ENCODE data around the gene RPL3.
"Not testable (repeated sequence)": the region's sequence is repeated elsewhere in the genome, so short reads cannot be mapped to it uniquely, and the experiment has no call there.

RPL3 gene

GRCh38 chr22:39319284-39320022, at the start of gene RPL3:
TSS of gene RPL3 (minus strand) at chr22:39319623. CDS start at chr22:39319597, 26 bp downstream.
- peak; percentile 97 for DNase-seq (ENCODE audit: low spot score)

- no peak for DNase-seq (ENCODE audit: low spot score)
Observed at GRCh38 chr22:39369186-39369585, 49.8 kb upstream of the RPL3 start.

GRCh38 chr22:39368461-39368911, 49.1 kb upstream of the RPL3 start:
- no peak for DNase-seq (ENCODE audit: low spot score)

GRCh38 chr22:39367035-39367434, 47.6 kb upstream of the RPL3 start:
- DNase-seq (ENCODE audit: low spot score), result no peak

- DNase-seq (ENCODE audit: low spot score), result no peak
Observed at GRCh38 chr22:39365492-39365780, 46.0 kb upstream of the RPL3 start.

GRCh38 chr22:39364714-39365491, 45.5 kb upstream of the RPL3 start:
- DNase-seq (ENCODE audit: low spot score), result no peak

GRCh38 chr22:39363751-39364515, 44.5 kb upstream of the RPL3 start:
- DNase-seq (ENCODE audit: low spot score), result no peak

- no peak for DNase-seq (ENCODE audit: low spot score)
Observed at GRCh38 chr22:39362932-39363331, 43.5 kb upstream of the RPL3 start.

- DNase-seq (ENCODE audit: low spot score), result no peak
Observed at GRCh38 chr22:39362271-39362670, 42.8 kb upstream of the RPL3 start.

GRCh38 chr22:39361496-39361895, 42.1 kb upstream of the RPL3 start:
- DNase-seq (ENCODE audit: low spot score), result no peak

- DNase-seq (ENCODE audit: low spot score), result no peak
Observed at GRCh38 chr22:39360674-39361413, 41.4 kb upstream of the RPL3 start.

GRCh38 chr22:39360242-39360641, 40.8 kb upstream of the RPL3 start:
- DNase-seq (ENCODE audit: low spot score), result no peak

GRCh38 chr22:39359659-39360195, 40.3 kb upstream of the RPL3 start:
- no peak for DNase-seq (ENCODE audit: low spot score)

GRCh38 chr22:39358197-39358596, 38.8 kb upstream of the RPL3 start:
- DNase-seq (ENCODE audit: low spot score), result not testable (repeated sequence)

- not testable (repeated sequence) for DNase-seq (ENCODE audit: low spot score)
Observed at GRCh38 chr22:39357110-39358108, 38.0 kb upstream of the RPL3 start.

- no peak for DNase-seq (ENCODE audit: low spot score)
Observed at GRCh38 chr22:39356464-39356863, 37.0 kb upstream of the RPL3 start.

- DNase-seq (ENCODE audit: low spot score), result not testable (repeated sequence)
Observed at GRCh38 chr22:39355805-39356204, 36.4 kb upstream of the RPL3 start.

- no peak for DNase-seq (ENCODE audit: low spot score)
Observed at GRCh38 chr22:39355080-39355479, 35.7 kb upstream of the RPL3 start.

- DNase-seq (ENCODE audit: low spot score), result no peak
Observed at GRCh38 chr22:39353346-39353745, 33.9 kb upstream of the RPL3 start.

- DNase-seq (ENCODE audit: low spot score), result no peak
Observed at GRCh38 chr22:39352306-39352891, 33.0 kb upstream of the RPL3 start.

Data from activated CD4-positive, alpha-beta T cell treated with anti-CD3 and anti-CD28 coated beads, Interleukin-2, Interleukin-4, amounts not matched to agents 100 ng/mL and 50 ng/mL, durations not matched to agents 16 hours and 8 hours (primary cell).